Calu3 (cell line): ENCODE data around the gene WSCD2. TPM values are rescaled to one million over a fixed set of nuclear protein-coding genes. Genes with fewer than 3 reads are reported as not detected.

Experiments used
- BruUV-seq: library from RNA; stranded (reverse); fragments of 400-500 nt; replicated peaks from 2 replicates; lab custom pipeline; 2021; lab: Mats Ljungman, UMichigan
- CTCF ChIA-PET: fragments of 300-600 bp; sonication (Branson Sonifier 250); formaldehyde crosslinking; loops from one replicate; lab custom pipeline; 2022; ENCODE audit warnings: antibody characterized with exemption; lab: Charles Lee
- DNase-seq: peaks from one replicate; pipeline ENCODE4 v3.0.0; 2022
- H3K27ac Mint-ChIP-seq: one replicate; pipeline ENCODE4 v1.8.0; 2022; ENCODE audit warnings: mixed read lengths; ENCODE audit not compliant: unreplicated experiment
- H3K27me3 Mint-ChIP-seq: one replicate; pipeline ENCODE4 v1.8.0; 2022; ENCODE audit warnings: mixed read lengths; ENCODE audit not compliant: unreplicated experiment
- H3K36me3 Mint-ChIP-seq: one replicate; pipeline ENCODE4 v1.8.0; 2022; ENCODE audit warnings: mild to moderate bottlenecking, moderate library complexity, mixed read lengths; ENCODE audit not compliant: insufficient read depth, unreplicated experiment
- H3K4me1 Mint-ChIP-seq: one replicate; pipeline ENCODE4 v1.8.0; 2022; ENCODE audit warnings: mild to moderate bottlenecking, low read depth, mixed read lengths; ENCODE audit not compliant: unreplicated experiment
- H3K4me3 Mint-ChIP-seq: one replicate; pipeline ENCODE4 v1.8.0; 2022; ENCODE audit warnings: mild to moderate bottlenecking, low read depth, moderate library complexity, mixed read lengths; ENCODE audit not compliant: unreplicated experiment
- H3K9me3 Mint-ChIP-seq: one replicate; pipeline ENCODE4 v1.8.0; 2022; ENCODE audit warnings: low read depth, mixed read lengths; ENCODE audit not compliant: unreplicated experiment
- CTCF ChIP-seq: fragments of 200-600 bp; IDR thresholded peaks from one replicate; pipeline ENCODE4 v1.8.0; 2022; ENCODE audit warnings: antibody characterized with exemption; ENCODE audit not compliant: unreplicated experiment
- intact Hi-C: fragments of 100-400 bp; cut with micrococcal nuclease; formaldehyde crosslinking; loops from one replicate; pipeline ENCODE4 v1.10.0; 2022; ENCODE audit not compliant: unreplicated experiment
- total RNA-seq: library from RNA; stranded (reverse); gene quantifications from 2 replicates; pipeline ENCODE4 v1.2.3, GENCODE V29; 2022

WSCD2 gene
- total RNA-seq, 1 experiment from 2014 or later: not detected

GRCh38 chr12:108133482-108133881 lies 4.4 kb downstream of the WSCD2 start:
- H3K4me3 Mint-ChIP-seq: no peak overlapping the region
- intact Hi-C loops: no loop called here
- DNase-seq: no peak
- no peak for TF ChIP-seq CTCF
- no peaks in the 10 kb centered on the region for H3K4me1 Mint-ChIP-seq
- H3K27me3 Mint-ChIP-seq: peaks cover 81% of the 10 kb centered on the region
- BruUV-seq: no TSS peak
- no peaks in the 10 kb centered on the region for H3K36me3 Mint-ChIP-seq
- CTCF ChIA-PET: no interaction called here
- H3K27ac Mint-ChIP-seq: no peak overlapping the region
- no peaks in the 10 kb centered on the region for H3K9me3 Mint-ChIP-seq

GRCh38 chr12:108134744-108135143 lies 5.7 kb downstream of the WSCD2 start:
- CTCF ChIA-PET: no interaction called here
- Mint-ChIP-seq H3K9me3 (no peaks in the 10 kb centered on the region), H3K36me3 (no peaks in the 10 kb centered on the region), H3K4me1 (no peaks in the 10 kb centered on the region), H3K4me3 (no peak overlapping the region), H3K27me3 (peaks cover 70% of the 10 kb centered on the region), H3K27ac (no peak overlapping the region)
- no peak for TF ChIP-seq CTCF
- BruUV-seq: no TSS peak
- DNase-seq: no peak
- intact Hi-C loops: no loop called here

GRCh38 chr12:108135627-108136026 lies 6.5 kb downstream of the WSCD2 start:
- H3K4me1 Mint-ChIP-seq: no peaks in the 10 kb centered on the region
- H3K9me3 Mint-ChIP-seq: no peaks in the 10 kb centered on the region
- no TSS peak for BruUV-seq
- no peak overlapping the region for H3K27ac Mint-ChIP-seq
- no peaks in the 10 kb centered on the region for H3K36me3 Mint-ChIP-seq
- no peak overlapping the region for H3K4me3 Mint-ChIP-seq
- intact Hi-C loops: no loop called here
- DNase-seq: no peak
- CTCF ChIA-PET: interaction anchor here (0.6 to 1.1 kb wide), 2 partner anchors 61 to 98 kb away, joined by 3 read pairs; no protein-coding TSS in a partner anchor
- peaks cover 61% of the 10 kb centered on the region for H3K27me3 Mint-ChIP-seq
- TF ChIP-seq CTCF: no peak

GRCh38 chr12:108136697-108137096 lies 7.6 kb downstream of the WSCD2 start:
- CTCF ChIA-PET: no interaction called here
- TF ChIP-seq CTCF: no peak
- H3K36me3 Mint-ChIP-seq: no peaks in the 10 kb centered on the region
- H3K4me3 Mint-ChIP-seq: no peak overlapping the region
- intact Hi-C loops: no loop called here
- peaks cover 60% of the 10 kb centered on the region for H3K27me3 Mint-ChIP-seq
- no peaks in the 10 kb centered on the region for H3K4me1 Mint-ChIP-seq
- no peaks in the 10 kb centered on the region for H3K9me3 Mint-ChIP-seq
- no peak for DNase-seq
- no TSS peak for BruUV-seq
- no peak overlapping the region for H3K27ac Mint-ChIP-seq
